HEK293T (cell line): Measurements from ENCODE around the gene TSPAN1.

Experiments used
- CTCF ChIA-PET: fragments of 350-600 bp; formaldehyde crosslinking; extraction: SDS; loops from one replicate; lab custom pipeline; 2021; ENCODE audit warnings: antibody characterized with exemption, inconsistent platforms; lab: Yijun Ruan, JAX
- POLR2A ChIA-PET: fragments of 350-600 bp; formaldehyde crosslinking; extraction: SDS; loops from one replicate; lab custom pipeline; 2020; ENCODE audit warnings: antibody characterized with exemption, inconsistent platforms; lab: Yijun Ruan, JAX
- DNase-seq: peaks from one replicate; pipeline ENCODE4 v3.0.0; 2012; ENCODE audit warnings: mixed read lengths; ENCODE audit errors: extremely low spot score
- ARNT ChIP-seq: fragments of 450-650 bp; IDR thresholded peaks from 2 replicates; pipeline ENCODE4 v1.6.1; 2017; ENCODE audit warnings: mild to moderate bottlenecking
- BHLHE40 ChIP-seq: fragments of 450-650 bp; IDR thresholded peaks from 2 replicates; pipeline ENCODE4 v1.6.1; 2016; ENCODE audit warnings: mild to moderate bottlenecking, moderate library complexity, borderline replicate concordance
- CTBP1 ChIP-seq: fragments of 450-650 bp; IDR thresholded peaks from 2 replicates; pipeline ENCODE4 v1.6.1; 2016; ENCODE audit warnings: borderline replicate concordance
- ELF4 ChIP-seq: fragments of 450-650 bp; IDR thresholded peaks from 2 replicates; pipeline ENCODE4 v1.6.1; 2017; ENCODE audit warnings: antibody characterized with exemption
- FOXA1 ChIP-seq: fragments of 450-650 bp; IDR thresholded peaks from 2 replicates; pipeline ENCODE4 v1.6.1; 2016; ENCODE audit warnings: mild to moderate bottlenecking
- FOXK2 ChIP-seq: fragments of 450-650 bp; IDR thresholded peaks from 2 replicates; pipeline ENCODE4 v1.6.1; 2016; ENCODE audit warnings: mild to moderate bottlenecking
- FOXM1 ChIP-seq: fragments of 450-650 bp; IDR thresholded peaks from 2 replicates; pipeline ENCODE4 v1.6.1; 2017; ENCODE audit warnings: mild to moderate bottlenecking, borderline replicate concordance
- HDGF ChIP-seq: fragments of 450-650 bp; IDR thresholded peaks from 2 replicates; pipeline ENCODE4 v1.6.1; 2017; ENCODE audit warnings: antibody characterized with exemption, borderline replicate concordance
- L3MBTL2 ChIP-seq: fragments of 450-650 bp; conservative IDR thresholded peaks from 2 replicates; pipeline ENCODE4 v1.6.1; 2016; ENCODE audit warnings: mild to moderate bottlenecking
- LEF1 ChIP-seq: fragments of 450-650 bp; IDR thresholded peaks from 2 replicates; pipeline ENCODE4 v1.6.1; 2017; ENCODE audit warnings: mild to moderate bottlenecking, borderline replicate concordance
- NFRKB ChIP-seq: fragments of 450-650 bp; IDR thresholded peaks from 2 replicates; pipeline ENCODE4 v1.6.1; 2016; ENCODE audit warnings: mild to moderate bottlenecking, moderate library complexity
- SP1 ChIP-seq: fragments of 450-650 bp; IDR thresholded peaks from 2 replicates; pipeline ENCODE4 v1.6.1; 2017
- SUZ12 ChIP-seq: fragments of 450-650 bp; IDR thresholded peaks from 2 replicates; pipeline ENCODE4 v1.6.1; 2016; ENCODE audit warnings: mild to moderate bottlenecking
- TARDBP ChIP-seq: fragments of 450-650 bp; IDR thresholded peaks from 2 replicates; pipeline ENCODE4 v1.6.1; 2016
- ZNF384 ChIP-seq: fragments of 450-650 bp; IDR thresholded peaks from 2 replicates; pipeline ENCODE4 v1.6.1; 2016
- TF ChIP-seq, protein P1 (sequence below): fragments of 450-650 bp; IDR thresholded peaks from 2 replicates; pipeline ENCODE4 v1.6.1; 2016

TSPAN1 gene

DNA sequence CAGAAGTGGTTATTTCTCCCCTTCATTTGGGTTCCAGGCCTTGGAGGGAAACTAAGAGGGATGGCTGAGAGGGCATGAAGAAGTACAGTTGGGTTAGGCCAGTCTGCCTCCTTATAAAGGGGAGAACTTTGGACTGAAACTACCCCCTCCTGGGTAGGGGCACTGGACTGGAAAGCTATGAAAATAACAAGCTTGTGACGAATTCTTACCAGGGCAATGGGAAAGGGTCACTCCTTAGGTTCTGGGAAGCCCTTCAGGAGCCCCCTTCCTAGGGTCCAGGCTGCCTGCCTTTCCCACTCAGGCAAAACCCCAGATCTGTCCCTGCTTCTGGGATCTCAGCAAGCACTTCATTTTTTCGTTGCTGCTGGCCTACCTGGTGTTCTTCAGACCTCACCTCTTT is 11.2 kb downstream of the TSPAN1 start:
- no peak for DNase-seq
- ChIA-PET CTCF (interaction anchor here (1.9 kb wide), 1 partner anchor 37 kb away, joined by 6 read pairs; no protein-coding TSS in a partner anchor), POLR2A (no interaction called here)
- TF ChIP-seq TARDBP (no peak), CTBP1 (no peak), HDGF (no peak), NFRKB (no peak), FOXM1 (no peak)

DNA sequence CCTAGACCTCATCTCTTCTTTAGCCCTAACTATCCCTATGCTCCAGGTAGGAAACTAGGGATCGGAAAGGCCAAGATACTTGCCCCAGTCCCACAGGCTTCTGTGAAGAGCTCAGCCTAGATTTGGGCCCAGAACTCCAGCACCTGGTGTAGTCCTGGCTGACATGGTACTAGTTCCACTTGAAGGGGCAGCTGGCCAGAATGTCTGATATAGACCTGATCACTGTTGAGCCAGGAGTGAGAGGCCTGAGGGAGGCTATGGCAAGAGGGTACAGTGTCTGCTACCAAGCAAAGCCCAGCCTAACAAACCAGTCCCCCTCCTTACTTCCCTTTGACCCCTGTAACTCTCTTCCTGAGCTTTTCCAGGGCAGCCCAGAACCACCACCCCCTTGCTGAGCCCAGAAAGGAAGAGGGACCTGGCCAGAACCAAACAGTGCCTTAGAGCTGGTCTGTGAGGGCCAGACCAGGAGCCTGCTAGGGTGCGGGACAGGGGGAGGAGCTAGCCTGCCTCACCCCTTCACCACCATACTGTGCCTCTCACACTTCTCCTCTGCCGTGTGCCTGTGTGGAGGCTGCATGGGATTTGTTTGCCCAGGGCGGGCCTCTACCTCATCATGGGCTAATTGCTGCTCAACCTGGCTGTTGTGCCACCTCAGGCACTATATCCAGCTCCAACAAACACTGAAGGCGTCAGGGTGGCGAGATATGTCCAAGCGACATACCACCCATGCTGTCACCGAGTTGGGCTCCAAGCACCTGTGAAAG is 12.4 kb downstream of the TSPAN1 start:
- TF ChIP-seq SP1 (no peak), ELF4 (no peak), FOXM1 (no peak), FOXK2 (no peak), BHLHE40 (no peak), SUZ12 (no peak), TARDBP (no peak), ZNF384 (no peak), LEF1 (no peak), HDGF (no peak), FOXA1 (no peak), ARNT (no peak), CTBP1 (no peak), NFRKB (no peak), L3MBTL2 (no peak)
- TF ChIP-seq, protein P1, sequence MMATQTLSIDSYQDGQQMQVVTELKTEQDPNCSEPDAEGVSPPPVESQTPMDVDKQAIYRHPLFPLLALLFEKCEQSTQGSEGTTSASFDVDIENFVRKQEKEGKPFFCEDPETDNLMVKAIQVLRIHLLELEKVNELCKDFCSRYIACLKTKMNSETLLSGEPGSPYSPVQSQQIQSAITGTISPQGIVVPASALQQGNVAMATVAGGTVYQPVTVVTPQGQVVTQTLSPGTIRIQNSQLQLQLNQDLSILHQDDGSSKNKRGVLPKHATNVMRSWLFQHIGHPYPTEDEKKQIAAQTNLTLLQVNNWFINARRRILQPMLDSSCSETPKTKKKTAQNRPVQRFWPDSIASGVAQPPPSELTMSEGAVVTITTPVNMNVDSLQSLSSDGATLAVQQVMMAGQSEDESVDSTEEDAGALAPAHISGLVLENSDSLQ = no peak
- no peak for DNase-seq
- CTCF ChIA-PET = interaction anchor here (1.9 kb wide), 1 partner anchor 36 kb away, joined by 6 read pairs; no protein-coding TSS in a partner anchor
- POLR2A ChIA-PET = interaction anchor here (1.1 to 2.7 kb wide), 2 partner anchors 12 to 55 kb away, joined by 3 to 14 read pairs; partner anchors contain the start of genes PIK3R3 and POMGNT1

DNA sequence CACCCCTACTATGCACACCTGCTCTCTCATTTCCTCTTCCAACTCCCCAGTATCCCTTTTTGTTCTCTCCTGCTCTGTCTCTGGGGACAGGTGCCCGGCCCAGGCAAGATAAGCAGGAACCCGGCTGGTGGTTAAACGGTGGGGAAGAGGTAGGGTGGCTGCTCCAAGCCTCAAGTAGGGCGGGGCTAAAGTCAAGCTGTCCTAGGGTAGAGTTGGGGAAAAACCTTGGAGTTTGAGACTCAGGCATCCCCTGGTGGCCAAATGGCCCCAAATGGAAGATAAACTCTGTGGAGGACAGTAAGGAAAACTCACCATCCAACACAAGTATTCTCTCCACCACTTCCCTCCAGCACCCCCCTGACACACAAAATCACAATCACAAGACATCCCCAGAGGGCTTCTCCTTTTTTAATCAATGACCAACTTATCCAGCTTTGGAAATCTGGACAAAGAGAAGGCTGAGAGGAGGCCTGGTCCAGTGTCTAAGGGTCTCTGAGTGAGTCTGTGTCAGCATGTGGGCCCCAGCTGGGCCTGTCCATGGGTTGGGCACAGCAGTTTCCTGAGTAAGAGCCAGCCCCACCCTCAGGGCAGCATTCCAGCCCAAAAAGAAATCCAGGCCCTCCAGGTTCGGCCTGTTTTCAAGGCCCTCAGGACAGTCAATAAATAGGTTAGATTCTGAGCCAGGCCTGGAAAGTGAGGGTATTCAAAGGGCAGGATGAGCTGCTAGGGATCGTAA is 13.6 kb downstream of the TSPAN1 start:
- DNase-seq = no peak
- ChIA-PET CTCF (interaction anchor here (1.5 kb wide), 1 partner anchor 35 kb away, joined by 4 read pairs; no protein-coding TSS in a partner anchor), POLR2A (interaction anchor here (1.1 to 2.7 kb wide), 2 partner anchors 11 to 56 kb away, joined by 3 to 14 read pairs; partner anchors contain the start of genes PIK3R3 and POMGNT1)
- no peak for TF ChIP-seq SP1
- TF ChIP-seq FOXM1 = no peak
- TF ChIP-seq, protein P1 = no peak
- no peak for TF ChIP-seq FOXA1
- no peak for TF ChIP-seq L3MBTL2
- no peak for TF ChIP-seq LEF1
- TF ChIP-seq BHLHE40 = no peak
- TF ChIP-seq HDGF = no peak
- TF ChIP-seq CTBP1 = no peak
- TF ChIP-seq NFRKB = no peak
- no peak for TF ChIP-seq ZNF384
- no peak for TF ChIP-seq FOXK2
- TF ChIP-seq ARNT = no peak
- no peak for TF ChIP-seq ELF4
- no peak for TF ChIP-seq TARDBP
- no peak for TF ChIP-seq SUZ12

DNA sequence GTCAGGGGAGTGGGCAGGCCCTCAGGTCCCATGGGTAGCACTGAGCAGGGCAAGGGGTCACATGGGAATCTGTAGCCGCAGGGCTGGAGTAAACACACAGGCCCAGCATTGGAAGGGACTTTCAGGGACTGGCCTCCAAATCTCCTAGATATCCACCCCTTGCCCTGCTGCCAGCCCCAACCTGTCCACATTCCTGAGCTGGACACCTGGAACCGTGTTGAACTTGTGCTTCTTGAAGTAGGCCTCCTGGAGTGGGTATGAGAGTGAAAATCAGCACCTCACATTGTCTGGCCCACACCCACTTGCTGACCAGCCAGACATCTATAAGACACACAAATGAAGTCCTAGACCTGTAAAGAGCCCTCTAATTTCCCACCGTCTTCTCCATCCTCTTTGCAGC is 15.7 kb downstream of the TSPAN1 start:
- TF ChIP-seq BHLHE40 (no peak), ELF4 (no peak), FOXM1 (no peak), L3MBTL2 (no peak), ARNT (no peak), SUZ12 (no peak), NFRKB (no peak), FOXA1 (no peak), SP1 (no peak), TARDBP (no peak), HDGF (no peak), ZNF384 (no peak), CTBP1 (no peak), LEF1 (no peak), FOXK2 (no peak)
- TF ChIP-seq, protein P1 = no peak
- CTCF ChIA-PET = no interaction called here
- no peak for DNase-seq
- POLR2A ChIA-PET = interaction anchor here (1.1 to 1.3 kb wide), 2 partner anchors 13 to 56 kb away, joined by 3 read pairs; partner anchors contain the start of gene LURAP1
